Measurements from ENCODE around the gene FXR2.

- TF ChIP-seq EZH2 (IDR thresholded peaks at IDR 0.05; ENCODE audit: low read length) (no peak), CTCF (optimal IDR thresholded peaks at IDR 0.05 in 1 of 3, IDR thresholded peaks at IDR 0.05 in 1 of 3, conservative IDR thresholded peaks at IDR 0.05 in 1 of 3; ENCODE audit: extremely low read depth in 1 of 3, insufficient read depth in 2 of 3, low read length in 3 of 3) (no peak)
Measured at GRCh38 chr17:7629939-7630571, 15.4 kb upstream of the FXR2 start, which contains the start of gene SHBG.
